SK-N-DZ (cell line): ENCODE results near the gene EIF5A.
"Not testable (repeated sequence)": the region's sequence is repeated elsewhere in the genome, so short reads cannot be mapped to it uniquely, and the experiment has no call there.

Experiments
- DNase-seq: peaks from one replicate; pipeline ENCODE4 v3.0.0-alpha.2; 2015; ENCODE audit warnings: low spot score

The EIF5A gene

DNA sequence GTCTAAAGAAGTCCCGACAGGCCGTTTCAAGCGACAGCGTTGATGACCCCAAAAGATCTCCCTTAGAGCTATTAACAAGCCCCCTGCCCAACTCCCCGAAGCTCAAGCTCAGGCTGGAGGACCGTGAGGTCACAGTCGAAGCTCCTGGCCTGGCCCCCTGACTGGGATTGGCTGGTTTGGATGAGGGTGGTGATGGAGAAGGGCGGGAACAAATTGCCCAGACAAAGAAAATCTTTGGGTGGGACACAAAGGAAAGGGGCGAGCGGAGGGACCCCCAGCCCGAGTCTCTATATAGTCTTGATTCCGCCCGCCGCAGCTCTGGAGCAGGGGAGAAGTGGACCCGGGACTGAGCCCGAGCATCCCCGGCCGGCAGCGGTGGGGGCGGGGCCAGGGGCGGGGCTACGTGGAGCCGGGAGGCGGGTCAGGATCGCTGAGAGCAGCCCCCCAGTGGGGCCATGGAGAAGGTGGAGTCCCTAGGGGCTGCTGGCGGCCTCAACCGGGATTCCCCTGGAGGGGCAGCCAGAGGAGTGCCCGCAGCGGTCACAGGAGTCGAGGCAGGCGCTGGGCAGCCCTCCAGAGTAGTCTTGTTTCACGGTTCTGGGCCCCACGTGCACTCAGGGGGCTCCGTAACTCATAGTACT is 22.7 kb downstream of the EIF5A start:
- peak; percentile 95 for DNase-seq

DNA sequence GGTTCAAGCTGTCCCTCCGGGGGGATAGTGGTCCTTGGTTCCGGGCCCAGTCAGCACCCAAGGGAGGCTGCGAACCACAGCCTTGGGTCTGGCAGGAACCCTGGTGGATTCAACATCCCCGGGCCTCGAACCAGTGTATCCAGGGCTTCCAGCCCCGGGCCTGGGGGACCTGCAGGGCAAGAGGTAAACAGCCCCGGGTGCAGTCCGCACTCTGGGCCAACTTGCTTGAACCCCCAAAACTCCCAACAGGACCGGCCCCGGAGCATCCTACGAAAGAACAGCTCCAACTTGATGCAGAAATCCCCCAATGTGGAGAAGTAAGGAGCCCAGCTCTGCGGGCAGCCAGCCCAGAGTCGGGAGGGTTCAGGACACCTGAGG is 23.2 kb downstream of the EIF5A start:
- no peak for DNase-seq

DNA sequence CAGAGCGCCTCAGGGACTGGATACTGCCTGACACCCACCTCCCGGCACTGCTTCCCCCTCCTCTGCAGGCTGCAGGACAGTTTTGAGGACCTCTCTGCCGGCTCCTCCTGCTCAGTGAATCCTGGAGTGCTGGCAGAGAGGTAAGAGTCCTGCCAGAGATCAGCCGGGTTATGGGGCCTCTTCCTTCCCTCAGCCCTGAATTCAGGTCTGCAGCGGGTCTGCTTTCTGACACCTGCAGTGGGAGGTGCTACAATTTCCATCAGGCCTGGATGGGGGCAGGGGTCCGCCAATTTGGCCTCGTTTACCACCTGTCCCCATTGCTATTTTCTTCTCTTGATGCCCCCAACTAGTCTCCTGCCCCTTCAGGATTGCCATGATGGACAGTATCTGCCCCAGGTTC is 24.7 kb downstream of the EIF5A start:
- DNase-seq, result no peak

DNA sequence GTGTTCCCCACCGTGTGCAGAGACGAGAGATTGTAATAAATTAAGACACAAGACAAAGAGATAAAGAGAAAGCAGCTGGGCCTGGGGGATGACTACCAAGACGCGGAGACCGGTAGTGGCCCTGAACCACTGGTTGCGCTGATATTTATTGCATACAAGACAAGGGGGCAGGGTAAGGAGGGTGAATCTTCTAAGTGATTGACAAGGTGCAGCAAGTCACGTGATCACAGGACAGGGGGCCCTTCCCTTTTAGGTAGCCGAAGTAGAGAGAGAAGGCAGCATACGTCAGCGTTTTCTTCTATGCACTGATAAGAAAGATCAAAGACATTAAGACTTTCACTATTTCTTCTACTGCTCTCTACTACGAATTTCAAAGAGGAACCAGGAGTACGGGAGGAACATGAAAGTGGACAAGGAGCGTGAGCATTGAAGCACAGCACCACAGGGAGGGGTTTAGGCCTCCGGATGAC is 25.2 kb downstream of the EIF5A start:
- not testable (repeated sequence) for DNase-seq

DNA sequence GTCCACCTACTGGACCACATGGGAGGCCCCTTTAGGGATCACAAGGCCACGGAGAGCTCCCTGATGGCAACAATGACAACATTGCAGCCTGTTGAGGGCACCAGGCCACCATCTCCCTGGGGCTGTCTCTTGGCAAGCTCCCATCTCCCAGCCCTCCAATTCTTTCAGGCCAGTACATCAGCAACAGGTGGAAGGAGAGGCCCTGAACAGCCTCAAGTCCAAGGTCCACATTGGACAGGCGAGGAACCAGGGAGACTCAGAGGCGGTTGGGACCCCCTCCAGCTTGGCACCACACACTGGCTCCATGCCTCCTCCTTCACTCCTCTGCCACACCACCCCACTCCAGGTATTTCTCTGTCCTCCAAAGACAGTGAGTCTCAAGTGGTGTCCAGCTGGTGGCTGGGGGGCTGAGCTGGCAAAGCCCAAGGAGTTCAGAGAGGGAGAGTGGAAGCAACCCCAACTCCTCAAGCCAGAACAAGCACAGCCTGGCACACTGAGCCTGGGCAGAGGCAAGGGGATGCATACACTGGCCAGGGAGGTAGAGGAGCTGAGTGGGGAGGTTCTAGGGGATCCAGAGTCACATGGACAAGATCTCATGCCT is 27.6 kb downstream of the EIF5A start:
- no peak for DNase-seq

DNA sequence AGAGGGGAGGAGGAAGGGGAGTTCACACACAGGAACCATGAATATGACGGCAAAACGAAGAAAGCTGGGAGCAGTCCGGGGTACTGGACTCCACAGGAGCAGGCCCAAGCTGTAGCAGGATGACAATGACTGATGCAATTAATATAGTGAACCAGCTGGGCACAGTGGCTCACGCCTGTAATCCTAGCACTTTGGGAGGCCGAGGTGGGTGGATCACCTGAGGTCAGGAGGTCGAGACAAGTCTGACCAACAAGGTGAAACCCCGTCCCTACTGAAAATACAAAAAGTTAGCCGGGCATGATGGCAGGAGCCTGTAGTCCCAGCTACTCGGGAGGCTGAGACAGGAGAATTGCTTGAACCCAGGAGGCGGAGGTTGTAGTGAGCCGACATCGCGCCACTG is 28.3 kb downstream of the EIF5A start:
- not testable (repeated sequence) for DNase-seq

DNA sequence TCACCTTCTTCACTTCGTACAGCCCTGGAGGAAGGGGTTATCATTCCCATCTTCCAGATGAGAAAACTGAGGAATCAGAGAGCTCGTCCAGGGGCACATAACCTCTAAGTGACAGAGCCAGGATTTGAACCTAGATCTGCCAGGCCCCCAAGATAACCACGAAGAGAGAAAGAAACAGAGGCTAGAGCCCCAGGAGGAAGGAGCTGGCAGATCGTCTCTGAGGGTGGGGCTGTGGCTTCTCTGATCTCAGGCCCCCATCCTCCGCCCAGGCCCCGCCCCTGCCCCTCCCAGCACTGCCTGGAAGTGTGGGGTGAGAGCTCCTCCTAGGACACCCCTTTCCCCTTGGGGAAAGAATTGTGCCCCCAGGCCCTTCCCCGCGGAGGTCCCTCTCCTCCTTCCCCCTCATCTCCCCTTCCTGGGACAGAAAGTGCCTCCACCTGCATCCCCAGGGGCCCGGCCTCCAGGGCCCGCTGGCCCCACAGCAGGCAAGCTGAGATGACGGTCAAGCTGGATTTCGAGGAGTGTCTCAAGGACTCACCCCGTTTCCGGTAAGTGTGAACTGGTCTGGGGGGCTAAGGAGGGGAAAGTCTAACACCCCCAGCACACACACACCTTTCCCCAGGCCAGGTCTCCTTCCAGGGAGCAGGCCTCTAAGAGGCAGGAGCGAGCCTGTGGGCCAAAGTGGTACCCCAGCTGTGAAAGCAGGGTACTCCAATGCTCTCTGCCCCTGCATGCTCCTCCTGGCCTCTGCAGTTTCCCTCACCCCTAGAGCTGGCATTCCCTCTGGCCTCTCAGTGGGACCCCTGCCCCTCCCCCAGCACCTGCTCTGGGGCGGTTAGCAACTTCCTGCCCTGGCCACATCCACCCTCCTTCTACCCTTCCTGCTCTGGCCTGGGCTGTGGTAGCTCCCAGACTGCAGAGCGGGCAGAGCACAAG is 29.1 kb downstream of the EIF5A start, which contains the start of gene ACAP1:
Gene ACAP1 (plus strand): TSS at position 290 of the 936 bp plus-strand sequence. CDS start 206 bp downstream, at position 496.
- DNase-seq, result no peak

DNA sequence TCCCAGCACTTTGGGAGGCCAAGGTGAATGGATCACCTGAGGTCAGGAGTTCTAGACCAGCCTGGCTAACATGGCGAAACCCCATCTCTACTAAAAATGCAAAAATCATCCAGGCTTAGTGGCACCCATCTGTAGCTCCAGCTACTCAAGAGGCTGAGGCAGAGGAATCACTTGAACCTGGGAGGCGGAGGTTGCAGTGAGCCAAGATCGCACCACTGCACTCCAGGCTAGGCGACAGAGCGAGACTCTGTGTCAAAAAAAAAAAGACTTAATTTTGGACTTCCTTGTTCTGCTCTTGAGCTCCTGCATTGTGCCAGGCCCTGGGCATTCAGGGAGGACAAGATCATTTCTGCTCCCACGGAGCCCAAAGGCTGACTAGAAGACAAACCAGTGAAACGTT is 30.2 kb downstream of the EIF5A start:
- DNase-seq, result not testable (repeated sequence)

DNA sequence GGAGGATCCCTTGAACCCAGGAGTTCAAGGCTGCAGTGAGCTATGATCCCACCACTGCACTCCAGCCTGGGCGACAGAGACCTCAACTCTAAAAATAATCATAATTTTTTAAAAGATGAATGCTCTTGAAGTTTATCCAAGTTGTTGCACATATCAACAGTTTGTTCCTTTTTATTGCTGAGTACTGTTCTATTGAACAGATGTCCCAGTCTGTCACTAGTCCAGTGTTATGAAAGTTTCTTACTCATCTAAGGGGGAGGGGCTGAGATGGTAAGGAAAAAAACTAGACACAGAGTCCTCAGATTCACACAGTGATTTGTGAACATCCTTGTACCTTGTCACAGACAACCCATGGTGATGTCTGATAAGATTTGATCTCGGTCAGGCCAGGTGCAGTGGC is 32.8 kb downstream of the EIF5A start:
- no peak for DNase-seq

DNA sequence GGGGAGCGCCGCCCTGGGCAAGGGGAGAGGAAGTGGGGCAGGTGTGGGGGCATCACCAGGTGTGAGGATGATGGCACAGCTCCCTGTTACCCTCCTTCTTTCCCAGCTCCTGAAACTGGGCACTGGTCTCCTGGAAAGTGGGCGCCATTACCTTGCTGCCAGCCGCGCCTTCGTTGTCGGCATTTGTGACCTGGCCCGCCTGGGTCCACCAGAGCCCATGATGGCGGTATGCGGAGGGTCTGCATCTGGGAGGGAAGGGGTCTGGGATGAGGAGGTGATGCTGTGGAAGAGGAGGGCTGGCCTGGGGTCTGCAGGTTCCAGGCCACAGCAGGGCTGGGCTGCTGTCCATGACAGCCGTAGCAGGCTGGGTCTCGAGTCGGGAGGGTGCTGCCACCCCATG is 34.4 kb downstream of the EIF5A start:
- no peak for DNase-seq

DNA sequence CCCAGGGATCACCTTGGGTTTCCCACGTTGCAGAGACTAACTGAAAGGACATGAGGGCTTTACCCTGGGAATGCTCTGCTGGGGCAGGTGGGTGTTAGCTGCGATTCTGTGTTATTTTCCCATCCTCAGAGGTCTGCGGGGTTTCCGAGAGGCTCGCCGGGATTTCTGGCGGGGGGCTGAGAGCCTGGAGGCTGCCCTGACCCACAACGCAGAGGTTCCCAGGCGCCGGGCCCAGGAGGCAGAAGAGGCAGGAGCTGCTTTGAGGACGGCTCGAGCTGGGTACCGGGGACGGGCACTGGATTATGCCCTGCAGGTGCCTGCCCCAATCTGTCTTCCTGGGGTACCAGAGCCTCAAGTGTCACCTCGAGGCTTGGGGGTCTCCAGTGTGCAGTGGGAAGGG is 35.8 kb downstream of the EIF5A start:
- DNase-seq, result no peak

DNA sequence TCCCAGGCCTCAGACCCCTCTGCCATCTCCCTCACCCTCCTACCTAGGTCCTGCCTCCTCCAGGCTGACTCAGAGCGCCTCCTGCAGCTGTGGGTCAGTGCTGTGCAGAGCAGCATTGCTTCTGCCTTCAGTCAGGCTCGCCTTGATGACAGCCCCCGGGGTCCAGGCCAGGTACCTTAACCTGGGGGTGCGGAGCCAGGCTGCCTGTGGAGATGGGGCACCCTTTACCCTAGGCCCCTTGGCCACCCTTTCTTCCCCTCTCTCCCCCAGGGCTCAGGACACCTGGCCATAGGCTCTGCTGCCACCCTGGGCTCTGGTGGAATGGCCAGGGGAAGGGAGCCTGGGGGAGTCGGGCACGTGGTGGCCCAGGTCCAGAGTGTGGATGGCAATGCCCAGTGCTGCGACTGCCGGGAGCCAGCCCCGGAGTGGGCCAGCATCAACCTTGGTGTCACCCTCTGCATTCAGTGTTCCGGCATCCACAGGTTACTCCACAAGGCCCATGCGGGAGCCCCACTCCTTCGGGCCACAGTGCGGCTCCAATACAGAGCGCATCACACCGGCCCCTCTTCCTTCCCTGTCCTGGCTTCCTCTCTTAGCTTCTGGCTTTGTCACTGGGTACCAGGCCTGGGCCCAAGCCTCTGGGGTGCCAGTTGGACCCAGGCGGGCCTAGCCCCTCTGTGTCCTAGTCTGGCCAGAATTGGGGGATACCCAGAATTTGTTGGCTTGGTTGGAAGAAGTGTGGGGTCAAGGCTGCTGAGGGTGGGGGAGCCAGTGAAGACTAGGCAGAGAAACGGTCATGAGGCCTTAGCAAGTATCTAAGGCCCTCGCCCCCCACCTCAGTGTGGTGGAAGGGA is 39.6 kb downstream of the EIF5A start:
- DNase-seq, result no peak

DNA sequence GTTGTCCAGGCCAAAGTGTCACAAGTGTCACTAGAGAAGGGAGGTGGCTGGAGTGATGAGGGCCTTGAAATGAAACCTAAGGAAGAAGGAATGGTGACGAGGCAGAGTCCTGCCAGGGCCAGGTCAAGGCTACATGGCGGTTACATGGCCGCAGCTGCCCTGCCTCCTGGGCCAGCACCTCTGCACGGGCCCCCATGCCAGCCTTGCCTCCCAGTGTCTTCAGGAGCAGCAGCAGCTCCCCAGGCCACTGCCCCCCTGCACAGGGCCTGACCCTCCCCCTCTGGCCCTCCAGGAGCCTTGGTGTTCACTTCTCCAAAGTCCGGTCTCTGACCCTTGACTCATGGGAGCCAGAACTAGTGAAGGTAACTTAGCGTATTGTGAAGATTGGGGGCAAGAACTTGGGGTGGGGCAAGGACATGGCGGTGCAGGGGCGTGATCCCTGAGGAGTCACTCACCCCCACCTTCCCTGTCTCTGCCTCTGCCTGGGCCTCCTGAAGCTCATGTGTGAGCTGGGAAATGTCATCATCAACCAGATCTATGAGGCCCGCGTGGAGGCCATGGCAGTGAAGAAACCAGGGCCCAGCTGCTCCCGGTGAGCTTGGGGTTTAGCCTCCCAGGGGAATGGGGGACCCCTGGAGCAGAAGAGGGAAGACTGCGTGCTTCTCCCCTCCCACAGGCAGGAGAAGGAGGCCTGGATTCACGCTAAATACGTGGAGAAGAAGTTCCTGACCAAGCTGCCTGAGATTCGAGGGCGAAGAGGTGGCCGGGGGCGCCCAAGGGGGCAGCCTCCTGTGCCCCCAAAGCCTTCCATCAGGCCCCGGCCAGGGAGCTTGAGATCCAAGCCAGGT is 40.4 kb downstream of the EIF5A start:
- no peak for DNase-seq

DNA sequence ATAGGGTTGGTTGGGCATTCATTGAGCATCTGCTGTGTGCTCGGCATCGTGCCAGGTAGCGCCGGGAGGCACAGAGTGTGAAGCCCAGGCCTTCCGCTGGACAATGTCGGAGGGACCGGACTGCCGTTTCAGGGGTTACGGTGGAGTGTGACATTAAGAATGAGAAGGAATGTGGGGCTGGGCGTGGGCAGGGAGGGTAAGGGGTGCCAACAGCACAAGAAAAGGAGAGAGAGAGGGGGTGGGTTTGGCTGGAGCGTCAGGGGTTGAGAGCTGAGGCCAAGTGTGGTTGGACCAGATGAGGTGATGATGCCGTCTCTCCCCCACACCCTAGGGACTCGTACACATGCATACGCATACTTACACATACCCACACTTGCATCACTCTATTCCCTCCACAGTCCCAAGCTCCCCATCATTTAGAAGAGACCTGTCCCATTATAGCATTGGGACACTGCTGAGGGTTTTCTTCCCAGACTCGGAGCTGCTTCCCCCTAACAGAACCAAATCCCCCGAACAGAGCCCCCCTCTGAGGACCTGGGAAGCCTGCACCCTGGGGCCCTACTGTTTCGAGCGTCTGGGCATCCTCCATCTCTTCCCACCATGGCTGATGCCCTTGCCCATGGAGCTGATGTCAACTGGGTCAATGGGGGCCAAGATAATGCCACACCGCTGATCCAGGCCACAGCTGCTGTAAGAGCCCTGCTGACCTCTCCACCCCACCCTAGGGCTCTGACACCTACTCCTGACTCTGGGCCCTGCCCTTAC is 41.2 kb downstream of the EIF5A start:
- no peak for DNase-seq

DNA sequence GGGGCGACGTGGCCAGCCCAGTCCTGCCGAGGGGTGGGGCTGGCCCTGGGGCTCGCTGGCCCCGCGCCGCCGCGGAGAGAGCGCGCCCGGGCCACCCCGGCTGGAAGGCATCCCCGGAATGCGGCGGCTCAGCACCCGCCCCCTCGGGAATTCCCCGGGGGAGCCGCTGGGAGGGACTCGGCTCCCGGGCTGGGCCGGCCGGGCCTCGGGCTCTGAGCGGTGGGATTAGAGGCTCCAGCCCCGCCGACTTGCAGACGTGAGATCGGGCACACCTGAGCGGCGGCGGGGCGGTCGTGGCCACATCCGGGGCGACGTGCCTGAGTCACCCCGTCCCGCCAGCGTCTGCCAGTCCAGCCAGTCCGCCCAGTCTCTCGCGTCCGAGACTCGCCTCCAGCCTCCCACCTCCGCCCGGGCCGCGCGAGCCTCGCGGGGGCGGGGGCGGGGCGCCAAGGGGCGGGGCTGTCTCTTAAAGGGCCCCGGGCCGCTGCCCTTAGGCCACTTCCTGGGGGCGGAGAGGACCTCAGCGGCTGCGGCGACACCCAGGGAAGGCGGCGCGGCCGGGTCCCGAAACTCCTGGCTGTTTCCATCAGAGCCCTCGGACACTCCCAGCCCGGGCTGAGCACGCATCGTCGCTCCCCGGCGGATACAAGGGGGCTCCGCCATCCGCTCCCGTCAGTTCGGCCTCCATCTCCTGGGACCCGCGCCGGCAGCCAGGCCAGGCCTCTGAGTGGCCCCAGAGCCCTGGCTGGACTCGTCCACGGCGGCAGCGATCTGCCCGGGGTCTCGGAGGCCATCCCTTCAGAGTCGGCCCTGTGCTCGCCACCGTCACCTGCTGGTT is 44.5 kb downstream of the EIF5A start, which contains the start of gene KCTD11:
Gene KCTD11 (plus strand): TSS at position 498 of the 838 bp plus-strand sequence.
- peak; percentile 79 for DNase-seq

DNA sequence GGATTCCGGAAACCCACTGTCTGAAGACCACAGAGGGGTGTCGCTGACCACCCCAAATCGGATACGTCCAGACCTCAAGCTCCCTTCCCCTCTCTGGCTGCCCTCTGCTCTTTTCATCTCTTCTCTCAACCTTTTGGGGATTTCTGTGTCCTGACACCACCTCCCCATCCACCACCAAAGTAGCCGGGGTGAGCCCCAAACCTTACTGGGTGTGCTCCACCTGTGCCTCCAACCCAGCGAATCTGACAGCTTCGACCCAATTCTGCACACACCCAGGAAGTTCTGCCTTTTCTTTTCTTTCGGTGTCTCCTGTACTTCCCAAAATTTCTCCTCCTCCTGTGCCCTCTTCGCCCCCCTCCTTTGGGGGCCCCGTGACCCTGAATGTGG is 45.1 kb downstream of the EIF5A start:
- no peak for DNase-seq

DNA sequence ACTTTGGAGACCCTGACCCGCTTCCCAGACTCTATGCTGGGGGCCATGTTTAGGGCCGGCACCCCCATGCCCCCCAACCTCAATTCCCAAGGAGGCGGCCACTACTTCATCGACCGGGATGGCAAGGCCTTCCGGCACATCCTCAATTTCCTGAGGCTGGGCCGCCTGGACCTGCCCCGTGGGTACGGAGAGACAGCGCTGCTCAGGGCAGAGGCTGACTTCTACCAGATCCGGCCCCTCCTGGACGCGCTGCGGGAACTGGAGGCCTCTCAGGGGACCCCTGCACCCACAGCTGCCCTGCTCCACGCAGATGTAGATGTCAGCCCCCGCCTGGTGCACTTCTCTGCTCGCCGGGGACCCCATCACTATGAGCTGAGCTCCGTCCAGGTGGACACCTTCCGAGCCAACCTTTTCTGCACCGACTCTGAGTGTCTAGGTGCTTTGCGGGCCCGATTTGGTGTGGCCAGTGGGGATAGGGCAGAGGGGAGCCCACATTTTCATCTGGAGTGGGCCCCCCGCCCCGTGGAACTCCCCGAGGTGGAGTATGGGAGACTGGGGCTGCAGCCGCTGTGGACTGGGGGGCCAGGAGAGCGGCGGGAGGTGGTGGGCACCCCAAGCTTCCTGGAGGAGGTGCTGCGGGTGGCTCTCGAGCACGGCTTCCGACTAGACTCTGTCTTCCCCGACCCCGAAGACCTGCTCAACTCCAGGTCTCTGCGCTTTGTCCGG is 45.6 kb downstream of the EIF5A start:
- no peak for DNase-seq

DNA sequence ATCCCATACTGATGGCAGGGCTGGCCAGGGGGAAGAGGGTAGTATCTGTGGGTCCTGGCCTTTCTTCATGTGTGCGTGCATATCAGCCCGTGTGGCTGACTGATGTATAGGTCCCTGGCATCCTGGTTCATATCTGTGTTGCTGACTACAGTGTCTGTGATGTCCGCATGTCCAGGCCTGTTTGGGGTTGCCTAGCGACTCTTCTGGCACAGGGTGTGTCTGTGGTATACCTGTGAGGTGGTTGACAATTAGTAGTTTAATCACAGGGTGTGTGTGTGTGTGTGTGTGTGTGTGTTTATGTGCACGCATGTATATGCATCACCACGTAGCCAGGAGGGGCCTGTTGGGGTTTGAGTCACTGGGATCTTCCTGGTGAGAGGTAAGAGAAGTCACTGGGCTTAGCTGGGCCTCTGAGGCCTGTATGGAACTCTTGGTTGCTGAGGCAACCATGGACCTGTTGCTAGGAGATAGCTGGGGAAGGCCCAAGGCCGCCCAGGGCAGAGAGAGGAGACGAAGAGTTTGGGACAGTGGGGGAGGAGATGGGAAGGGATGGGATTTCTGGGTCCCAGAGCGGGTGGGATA is 46.9 kb downstream of the EIF5A start:
- no peak for DNase-seq
